ENCODE results near the gene SLC5A10.

SLC5A10 gene

GRCh38 chr17:18995220-18995619 lies 43.3 kb downstream of the SLC5A10 start:
- no peak overlapping the region for H3K4me3 ChIP-seq (replicated peaks; ENCODE audit: low read depth, low read length)
- TF ChIP-seq CTCF (IDR thresholded peaks at IDR 0.05; ENCODE audit: low read depth, low read length, missing control alignments) = no peak
- no peak for DNase-seq (ENCODE audit: extremely low read depth, low read depth)

DNA sequence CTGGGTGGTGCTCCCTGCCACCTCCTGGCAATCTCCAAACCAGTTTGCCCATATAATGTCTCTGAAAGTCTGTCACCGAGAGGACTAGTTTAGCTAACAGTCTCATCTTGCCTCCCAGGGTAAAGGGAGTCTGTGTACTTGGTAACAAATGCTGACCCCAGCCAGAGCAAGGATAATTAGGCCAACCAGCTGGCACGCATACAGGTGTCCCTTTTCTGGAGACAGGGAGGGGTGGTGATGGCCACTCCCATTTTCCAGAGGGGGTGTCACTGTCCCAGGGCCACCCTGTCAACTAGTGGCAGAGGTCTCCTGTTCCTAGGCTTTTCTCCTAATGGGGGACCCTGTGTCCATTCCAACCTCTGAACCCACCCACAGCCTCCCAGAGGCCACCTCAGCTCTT lies 44.5 kb downstream of the SLC5A10 start:
- H3K4me3 ChIP-seq (replicated peaks; ENCODE audit: low read depth, low read length) = no peak overlapping the region
- no peak for TF ChIP-seq CTCF (IDR thresholded peaks at IDR 0.05; ENCODE audit: low read depth, low read length, missing control alignments)
- no peak for DNase-seq (ENCODE audit: extremely low read depth, low read depth)

GRCh38 chr17:18997650-18998196 lies 45.8 kb downstream of the SLC5A10 start:
- no peak for TF ChIP-seq CTCF (IDR thresholded peaks at IDR 0.05; ENCODE audit: low read depth, low read length, missing control alignments)
- H3K4me3 ChIP-seq (replicated peaks; ENCODE audit: low read depth, low read length) = no peak overlapping the region
- no peak for DNase-seq (ENCODE audit: extremely low read depth, low read depth)

DNA sequence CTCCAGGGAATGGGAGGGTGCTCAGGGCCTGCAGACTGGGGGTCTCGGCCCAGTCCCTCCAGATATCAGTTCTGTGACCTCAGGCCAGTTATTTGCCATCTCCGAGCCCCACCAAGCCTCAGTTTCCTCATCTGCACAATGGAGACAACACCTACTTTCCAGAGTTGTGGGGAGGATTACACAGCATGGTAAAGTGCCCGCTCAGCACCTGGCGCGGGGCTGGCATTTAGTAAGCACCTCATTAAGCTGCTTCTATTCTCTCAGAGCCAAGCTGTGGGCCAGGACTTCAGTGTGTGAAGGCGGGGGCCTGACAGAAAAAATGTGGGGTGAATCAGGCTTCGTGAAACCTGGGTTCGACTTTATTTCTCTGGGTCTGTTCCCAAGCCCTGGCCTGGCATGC lies 47.4 kb downstream of the SLC5A10 start:
- no peak for DNase-seq (ENCODE audit: extremely low read depth, low read depth)
- no peak overlapping the region for H3K4me3 ChIP-seq (replicated peaks; ENCODE audit: low read depth, low read length)
- TF ChIP-seq CTCF (IDR thresholded peaks at IDR 0.05; ENCODE audit: low read depth, low read length, missing control alignments) = no peak

GRCh38 chr17:18999911-19000310 lies 47.9 kb downstream of the SLC5A10 start:
- no peak for DNase-seq (ENCODE audit: extremely low read depth, low read depth)
- H3K4me3 ChIP-seq (replicated peaks; ENCODE audit: low read depth, low read length) = no peak overlapping the region
- no peak for TF ChIP-seq CTCF (IDR thresholded peaks at IDR 0.05; ENCODE audit: low read depth, low read length, missing control alignments)

GRCh38 chr17:19000531-19001325 lies 48.8 kb downstream of the SLC5A10 start:
- TF ChIP-seq CTCF (IDR thresholded peaks at IDR 0.05; ENCODE audit: low read depth, low read length, missing control alignments) = no peak
- DNase-seq (ENCODE audit: extremely low read depth, low read depth) = no peak

More at GRCh38 chr17:19000531-19001325, 48.8 kb downstream of the SLC5A10 start:
- no peak overlapping the region; the same call in 1 of the 2 replicates for H3K4me3 ChIP-seq (replicated peaks; ENCODE audit: low read depth, low read length)

Measured in HFF-Myc (cell line).